GM15510 (cell line): ENCODE data around the gene HYAL1.

ENCODE experiments used
- POLR2A ChIP-seq: IDR thresholded peaks from 3 replicates; pipeline ENCODE4 v1.6.1; 2011; ENCODE audit warnings: borderline replicate concordance; ENCODE audit not compliant: insufficient read length; ENCODE audit errors: extremely low read depth

Gene HYAL1

GRCh38 chr3:50303013-50303815 is at the start of gene HYAL1:
TSS of gene HYAL1 (minus strand) at chr3:50303574. CDS start at chr3:50302956, 618 bp downstream.
- TF ChIP-seq POLR2A, result no peak

GRCh38 chr3:50352781-50353180 is 49.4 kb upstream of the HYAL1 start:
- no peak for TF ChIP-seq POLR2A

GRCh38 chr3:50351323-50351697 is 47.9 kb upstream of the HYAL1 start:
- TF ChIP-seq POLR2A, result no peak

- peak; percentile 95 for TF ChIP-seq POLR2A
Measured at GRCh38 chr3:50350527-50351322, 47.4 kb upstream of the HYAL1 start, which contains the start of the genes CYB561D2 and NPRL2. TSS of gene CYB561D2 (plus strand) at chr3:50350862. CDS start at chr3:50351434, 572 bp downstream. TSS of gene NPRL2 (minus strand) at chr3:50350775. CDS start at chr3:50350652, 123 bp downstream.

GRCh38 chr3:50350213-50350526 is 46.8 kb upstream of the HYAL1 start:
- TF ChIP-seq POLR2A, result no peak

GRCh38 chr3:50347187-50347813 is 43.9 kb upstream of the HYAL1 start:
- no peak for TF ChIP-seq POLR2A

- no peak for TF ChIP-seq POLR2A
Measured at GRCh38 chr3:50345586-50346234, 42.3 kb upstream of the HYAL1 start, which contains the start of gene ZMYND10. TSS of gene ZMYND10 (minus strand) at chr3:50345732. CDS start at chr3:50345579, 153 bp downstream.

GRCh38 chr3:50345008-50345407 is 41.6 kb upstream of the HYAL1 start:
- TF ChIP-seq POLR2A, result no peak

- no peak for TF ChIP-seq POLR2A
Measured at GRCh38 chr3:50342813-50343633, 39.6 kb upstream of the HYAL1 start.

- no peak for TF ChIP-seq POLR2A
Measured at GRCh38 chr3:50341996-50342650, 38.7 kb upstream of the HYAL1 start.

- no peak for TF ChIP-seq POLR2A
Measured at GRCh38 chr3:50341537-50341936, 38.2 kb upstream of the HYAL1 start.

- peak; percentile 83 for TF ChIP-seq POLR2A
Measured at GRCh38 chr3:50340448-50341329, 37.3 kb upstream of the HYAL1 start, which contains the start of gene RASSF1. TSS of gene RASSF1 (minus strand) at chr3:50340836. CDS start at chr3:50340805, 31 bp downstream.
